NCI-H82 treated with DMSO at 0.1 percent for 48 hours (cell line): ENCODE measurements around the gene CMPK1.
A peak's percentile ranks its signal among the peaks of the same experiment; 100 is the strongest.

Experiments used
- DNase-seq: peaks from one replicate; lab custom pipeline; 2025; ENCODE audit not compliant: unreplicated experiment; lab: John Stamatoyannopoulos, UW

CMPK1 gene

DNA sequence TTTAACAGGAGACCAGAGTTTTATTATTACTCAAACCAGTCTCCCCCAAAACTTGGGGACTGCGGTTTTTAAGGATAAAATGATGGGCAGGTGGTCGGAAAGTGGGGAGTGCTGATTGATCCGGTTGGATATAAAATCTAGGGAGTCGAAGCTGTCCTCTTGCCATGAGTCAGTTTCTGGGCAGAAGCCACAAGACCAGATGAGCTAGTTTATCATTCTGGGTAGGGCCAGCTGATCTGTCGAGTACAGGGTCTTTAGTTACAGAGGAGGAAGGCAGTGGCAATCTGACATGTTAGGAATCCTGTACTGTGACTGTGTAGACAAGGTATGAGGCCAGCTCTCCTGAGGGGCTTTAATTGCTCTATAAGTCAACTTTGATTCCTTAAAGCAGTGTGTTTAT lies 59.6 kb downstream of the CMPK1 start:
- no peak for DNase-seq

- DNase-seq = no peak
These were observed 61.8 kb downstream of the CMPK1 start for GRCh38 chr1:47395433-47395832.

GRCh38 chr1:47396671-47397196 lies 63.1 kb downstream of the CMPK1 start:
- no peak for DNase-seq

DNA sequence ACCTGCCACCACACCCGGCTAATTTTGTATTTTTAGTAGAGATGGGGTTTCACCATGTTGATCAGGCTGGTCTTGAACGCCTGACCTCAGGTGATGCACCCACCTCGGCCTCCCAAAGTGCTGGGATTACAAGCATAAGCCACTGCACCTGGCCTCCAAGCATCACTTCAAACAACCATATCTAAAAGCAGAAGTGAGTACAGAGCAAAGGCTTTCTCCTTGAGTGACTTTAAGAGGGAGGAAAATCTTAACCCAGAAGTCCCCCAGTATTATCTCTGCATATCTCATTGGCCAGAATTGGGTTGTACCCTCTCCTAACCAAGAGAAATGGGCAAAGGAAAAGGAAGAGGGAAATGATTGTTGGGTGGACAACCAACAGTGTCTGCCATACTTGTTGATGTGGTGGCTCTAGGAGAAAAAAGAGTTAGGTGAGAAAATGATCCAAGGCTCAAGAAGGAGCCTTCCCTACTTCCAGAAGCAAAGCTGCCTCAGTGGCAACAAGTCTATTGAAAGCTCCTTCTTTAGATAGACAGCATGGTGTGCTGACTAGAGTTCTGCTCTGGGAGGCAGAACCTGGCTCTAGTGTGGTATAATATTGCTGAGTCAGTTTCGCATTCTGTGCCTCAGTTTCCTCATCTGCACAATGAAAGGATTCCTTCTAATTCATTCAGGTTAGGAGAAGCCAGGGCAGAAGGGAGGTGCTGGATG lies 65.7 kb downstream of the CMPK1 start:
- DNase-seq = no peak

DNA sequence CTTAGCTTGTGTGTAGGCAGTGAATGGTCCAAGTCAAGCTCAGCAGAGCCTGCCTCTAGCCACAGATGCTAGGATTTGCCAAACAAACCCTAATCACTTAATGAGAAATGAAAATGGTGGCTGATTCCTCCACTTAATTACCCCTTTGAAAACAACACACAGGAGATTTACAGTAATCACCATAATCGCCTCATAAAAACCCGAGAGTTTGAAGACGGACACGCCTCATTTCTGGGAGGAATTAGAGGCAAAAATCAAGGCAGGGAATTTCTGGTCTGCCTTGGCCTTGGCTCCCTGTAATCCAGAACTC lies 66.2 kb downstream of the CMPK1 start:
- peak; percentile 78 for DNase-seq

GRCh38 chr1:47401761-47402160 lies 68.2 kb downstream of the CMPK1 start:
- DNase-seq = no peak

DNA sequence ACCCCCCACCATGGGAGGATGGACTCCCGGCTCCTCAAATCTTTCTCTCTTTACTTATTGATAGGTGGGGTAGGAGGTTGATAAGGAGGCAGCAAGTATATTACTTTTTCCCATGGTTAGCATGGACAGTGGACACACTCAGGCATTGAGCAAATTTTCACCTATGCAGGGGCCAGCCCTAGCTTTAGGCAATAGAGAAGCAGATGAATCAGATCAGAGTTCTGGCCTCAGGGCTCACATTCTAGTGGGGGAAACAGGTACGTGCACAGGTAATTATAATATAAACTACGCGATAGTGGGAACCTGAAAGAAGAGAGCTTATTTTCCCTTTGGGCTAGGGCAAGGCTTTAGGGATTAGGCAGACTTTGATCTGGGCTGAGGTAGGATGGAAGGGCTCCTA lies 69.0 kb downstream of the CMPK1 start:
- DNase-seq = no peak

GRCh38 chr1:47403321-47403910 lies 69.8 kb downstream of the CMPK1 start:
- no peak for DNase-seq

GRCh38 chr1:47405697-47406096 lies 72.1 kb downstream of the CMPK1 start:
- no peak for DNase-seq

- DNase-seq = no peak
These were observed 73.4 kb downstream of the CMPK1 start for GRCh38 chr1:47406966-47407365.

DNA sequence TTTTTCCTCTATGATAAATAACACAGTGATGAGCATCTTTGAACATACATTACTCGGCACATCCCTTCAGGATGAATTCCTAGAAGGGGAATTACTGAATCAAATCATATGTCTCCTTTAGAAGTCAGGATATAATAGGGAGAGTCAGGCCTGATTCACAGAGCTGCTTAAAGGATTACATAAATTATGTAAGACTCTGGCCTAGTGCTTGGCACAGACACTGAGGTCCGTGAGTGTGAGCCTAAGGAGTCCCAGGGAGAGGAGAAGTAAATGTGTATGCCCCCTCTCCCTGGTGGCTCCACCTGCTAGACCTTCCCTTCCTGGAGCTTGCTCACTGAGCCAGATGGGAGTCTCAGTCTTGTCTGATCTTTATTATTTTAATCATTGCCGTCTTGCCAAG lies 73.9 kb downstream of the CMPK1 start:
- peak; percentile 57 for DNase-seq

- DNase-seq = no peak
These were observed 75.9 kb downstream of the CMPK1 start for GRCh38 chr1:47409311-47410067.

DNA sequence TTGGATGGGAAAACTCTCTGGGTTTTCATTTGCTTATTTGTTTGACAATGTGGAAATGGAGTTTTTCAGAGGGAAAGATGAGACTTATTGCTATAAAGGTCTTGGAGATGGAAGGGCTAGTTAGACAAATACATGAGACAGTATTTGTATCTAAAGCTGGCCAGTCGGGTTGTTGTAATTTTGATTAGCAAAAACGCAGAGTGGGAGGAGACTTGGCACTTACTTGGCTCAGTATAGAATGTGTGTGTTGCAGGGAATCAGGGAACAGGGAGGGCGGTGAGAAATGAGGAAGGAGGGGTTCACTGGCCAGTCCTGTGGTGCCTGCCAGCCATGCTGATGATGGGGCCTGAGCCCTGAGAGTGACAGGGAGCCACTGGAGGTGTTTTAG lies 76.5 kb downstream of the CMPK1 start:
- DNase-seq = no peak

DNA sequence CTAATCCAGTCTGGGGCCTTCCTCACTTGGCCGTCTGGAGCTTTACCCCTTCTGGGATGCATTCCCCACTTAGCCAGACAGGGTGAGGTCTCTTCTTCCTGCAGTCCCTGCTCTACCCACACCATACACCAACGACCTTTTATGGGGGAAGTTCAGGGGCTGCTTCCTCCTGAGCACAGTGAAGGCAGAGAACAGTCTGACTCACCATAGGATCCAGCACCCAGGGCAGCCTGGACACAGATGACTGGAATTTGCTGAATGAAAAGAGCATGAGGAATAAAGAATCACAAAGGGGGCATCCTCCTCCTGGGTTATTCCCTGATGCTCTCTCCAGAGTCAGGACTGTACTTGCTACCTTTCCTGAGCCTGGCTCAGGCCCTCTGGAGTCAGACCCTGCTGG lies 77.8 kb downstream of the CMPK1 start:
- DNase-seq = no peak

- DNase-seq = no peak
These were observed 78.8 kb downstream of the CMPK1 start for GRCh38 chr1:47412437-47412836.

GRCh38 chr1:47415728-47416318 lies 82.2 kb downstream of the CMPK1 start, which contains the start of gene FOXE3:
Gene FOXE3 (plus strand): TSS chr1:47416285. CDS start chr1:47416316, 31 bp downstream.
- DNase-seq = no peak

GRCh38 chr1:47416319-47417169 lies 83.0 kb downstream of the CMPK1 start:
- no peak for DNase-seq

DNA sequence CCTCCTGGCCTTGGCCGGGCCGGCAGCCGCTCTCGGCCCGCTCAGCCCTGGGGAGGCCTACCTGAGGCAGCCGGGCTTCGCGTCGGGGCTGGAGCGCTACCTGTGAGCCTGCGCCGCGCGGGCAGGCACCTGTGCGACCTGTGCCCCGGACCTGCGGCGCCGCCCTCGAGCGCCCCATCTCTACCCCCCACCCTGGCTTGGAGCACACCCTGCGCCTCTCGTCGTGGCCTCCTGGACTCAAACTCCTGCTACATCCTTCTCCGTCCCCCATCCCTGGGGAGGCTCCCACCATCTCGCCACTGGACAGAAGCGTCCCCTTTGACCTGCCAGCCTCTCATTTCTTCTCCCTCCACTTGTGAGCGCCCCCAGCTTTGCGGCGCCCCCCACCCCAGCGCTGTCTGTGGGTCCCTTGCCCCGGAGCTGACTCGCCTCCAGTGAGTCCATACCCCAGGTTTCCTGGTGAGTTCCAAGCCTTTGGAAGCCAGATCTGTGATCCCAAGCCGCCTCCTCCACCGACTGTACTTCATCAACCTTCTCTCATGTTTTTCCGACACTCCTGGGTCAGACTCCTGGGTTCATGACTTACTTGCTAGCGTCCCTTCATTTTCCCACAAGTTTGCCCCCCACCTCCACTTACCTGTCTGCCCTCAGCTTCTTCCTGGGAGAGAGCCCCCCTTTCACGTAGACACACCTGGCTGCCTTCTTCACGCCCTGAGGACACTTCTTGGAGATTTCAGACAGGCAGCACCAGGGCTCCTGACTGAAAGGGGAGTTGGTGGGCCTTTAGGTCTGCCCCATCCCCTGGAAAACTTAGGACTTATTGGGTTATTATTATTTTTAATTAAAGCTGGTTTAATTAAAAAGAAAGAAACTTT lies 83.8 kb downstream of the CMPK1 start:
- DNase-seq = no peak

- no peak for DNase-seq
These were observed 84.5 kb downstream of the CMPK1 start for GRCh38 chr1:47418122-47418521.
